IMR-90 (cell line): ENCODE results near the gene REPIN1. TPM values are rescaled to one million over a fixed set of nuclear protein-coding genes. Genes with fewer than 3 reads are reported as not detected.
A peak's percentile ranks its signal among the peaks of the same experiment; 100 is the strongest.

Source experiments
- ATAC-seq: fragments of 200-7000 bp; cut with Tn5 transposase; 2 replicates; pipeline ENCODE4 v1.9.1; 2020; ENCODE audit warnings: low read depth, mild to moderate bottlenecking, moderate library complexity
- BruUV-seq: library from RNA; stranded (reverse); fragments of 400-500 nt; replicated peaks from 2 replicates; lab custom pipeline; 2021; lab: Mats Ljungman, UMichigan
- CTCF ChIA-PET: fragments of 300-600 bp; formaldehyde crosslinking; extraction: SDS; loops from one replicate; lab custom pipeline; 2021; ENCODE audit warnings: antibody characterized with exemption; lab: Yijun Ruan, JAX
- POLR2A ChIA-PET: fragments of 300-600 bp; sonication (Branson Sonifier 250); formaldehyde crosslinking; loops from one replicate; lab custom pipeline; 2022; ENCODE audit warnings: antibody characterized with exemption; ENCODE audit not compliant: unreplicated experiment; lab: Charles Lee
- DNase-seq: peaks from one replicate; pipeline ENCODE4 v3.0.0; 2013
- H2AFZ ChIP-seq: replicated peaks from 2 replicates; pipeline ENCODE3; 2013; ENCODE audit warnings: low read length, mild to moderate bottlenecking; ENCODE audit not compliant: poor library complexity
- H2AK5ac ChIP-seq: 2 replicates; pipeline ENCODE4 v1.6.1; 2013; ENCODE audit warnings: low read depth, low read length, inconsistent platforms
- H2AK9ac ChIP-seq: replicated peaks from 2 replicates; pipeline ENCODE3; 2013; ENCODE audit warnings: mild to moderate bottlenecking, low read depth, low read length, moderate library complexity; ENCODE audit not compliant: poor library complexity
- H2BK120ac ChIP-seq: 2 replicates; pipeline ENCODE4 v1.6.1; 2013; ENCODE audit warnings: low read depth, low read length, inconsistent platforms
- H2BK15ac ChIP-seq: 3 replicates; pipeline ENCODE4 v1.6.1; 2013; ENCODE audit warnings: low read depth, low read length, inconsistent platforms
- H2BK20ac ChIP-seq: 2 replicates; pipeline ENCODE4 v1.6.1; 2013; ENCODE audit warnings: low read depth, mild to moderate bottlenecking, inconsistent platforms, low read length, moderate library complexity
- H2BK5ac ChIP-seq: 2 replicates; pipeline ENCODE4 v1.6.1; 2013; ENCODE audit warnings: mild to moderate bottlenecking, low read depth, low read length, inconsistent platforms; ENCODE audit not compliant: poor library complexity, severe bottlenecking
- H3K14ac ChIP-seq: replicated peaks from 2 replicates; pipeline ENCODE4 v1.6.1; 2013; ENCODE audit warnings: low read depth, low read length, inconsistent platforms
- H3K18ac ChIP-seq: 2 replicates; pipeline ENCODE4 v1.6.1; 2013; ENCODE audit warnings: low read depth, low read length, control low read depth
- H3K23ac ChIP-seq: 2 replicates; pipeline ENCODE4 v1.6.1; 2013; ENCODE audit warnings: low read depth, low read length, inconsistent platforms
- H3K27ac ChIP-seq: 2 replicates; pipeline ENCODE4 v1.5.1; 2013; ENCODE audit warnings: mild to moderate bottlenecking, control low read depth, low read length; ENCODE audit not compliant: insufficient read depth
- H3K27me3 ChIP-seq: 2 replicates; pipeline ENCODE4 v1.6.1; 2013; ENCODE audit warnings: low read length; ENCODE audit not compliant: control insufficient read depth, insufficient read depth
- H3K36me3 ChIP-seq: 2 replicates; pipeline ENCODE4 v1.6.1; 2013; ENCODE audit warnings: low read length, mixed read lengths; ENCODE audit not compliant: control insufficient read depth, insufficient read depth
- H3K4ac ChIP-seq: 2 replicates; pipeline ENCODE4 v1.6.1; 2013; ENCODE audit warnings: low read depth, low read length, inconsistent platforms
- H3K4me1 ChIP-seq: 2 replicates; pipeline ENCODE4 v1.6.1; 2013; ENCODE audit warnings: low read length, mixed read lengths; ENCODE audit not compliant: control insufficient read depth, insufficient read depth
- H3K4me2 ChIP-seq: 2 replicates; pipeline ENCODE4 v1.6.1; 2013; ENCODE audit warnings: low read depth, mild to moderate bottlenecking, control low read depth, low read length, moderate library complexity
- H3K4me3 ChIP-seq: 2 replicates; pipeline ENCODE4 v1.5.1; 2013; ENCODE audit warnings: low read depth, mild to moderate bottlenecking, control low read depth, low read length, moderate library complexity; ENCODE audit not compliant: insufficient read depth
- H3K56ac ChIP-seq: 2 replicates; pipeline ENCODE4 v1.6.1; 2013; ENCODE audit warnings: low read length, inconsistent platforms; ENCODE audit not compliant: insufficient read depth; ENCODE audit errors: extremely low read depth
- H3K79me1 ChIP-seq, 2 experiments: 2 replicates each; pipeline ENCODE4 v1.6.1; 2013; ENCODE audit warnings: low read length in 2 of 2, inconsistent platforms in 1 of 2, low read depth in 1 of 2
- H3K9ac ChIP-seq: 2 replicates; pipeline ENCODE4 v1.6.1; 2013; ENCODE audit warnings: low read depth, low read length, control low read depth
- H3K9me1 ChIP-seq: 2 replicates; pipeline ENCODE4 v1.6.1; 2013; ENCODE audit warnings: low read length, inconsistent platforms; ENCODE audit not compliant: insufficient read depth
- H3K9me3 ChIP-seq: 2 replicates; pipeline ENCODE4 v1.6.1; 2013; ENCODE audit warnings: low read length; ENCODE audit not compliant: control insufficient read depth, insufficient read depth
- H4K20me1 ChIP-seq: 2 replicates; pipeline ENCODE4 v1.6.1; 2013; ENCODE audit warnings: low read length, inconsistent platforms; ENCODE audit not compliant: insufficient read depth
- H4K5ac ChIP-seq: 2 replicates; pipeline ENCODE4 v1.6.1; 2013; ENCODE audit warnings: mild to moderate bottlenecking, low read depth, low read length, control low read depth
- H4K8ac ChIP-seq, 2 experiments: 2 replicates each; pipeline ENCODE4 v1.6.1; 2013; ENCODE audit warnings: low read depth in 2 of 2, low read length in 2 of 2, control low read depth in 1 of 2, inconsistent platforms in 1 of 2
- H4K91ac ChIP-seq: 2 replicates; pipeline ENCODE4 v1.6.1; 2013; ENCODE audit warnings: low read depth, low read length, inconsistent platforms; ENCODE audit not compliant: insufficient read depth
- BHLHE40 ChIP-seq: fragments of 150-350 bp; IDR thresholded peaks from 2 replicates; pipeline ENCODE4 v1.6.1; 2016; ENCODE audit warnings: mild to moderate bottlenecking, low read depth, low read length
- CEBPB ChIP-seq: IDR thresholded peaks from 2 replicates; pipeline ENCODE4 v1.6.1; 2012; ENCODE audit warnings: low read depth, low read length, improper control_type of control experiment
- CHD1 ChIP-seq: IDR thresholded peaks from 2 replicates; pipeline ENCODE4 v1.6.1; 2012; ENCODE audit warnings: low read depth, low read length, improper control_type of control experiment
- MAFK ChIP-seq: IDR thresholded peaks from 2 replicates; pipeline ENCODE4 v1.6.1; 2012; ENCODE audit warnings: low read depth, low read length, improper control_type of control experiment
- MAZ ChIP-seq: IDR thresholded peaks from 2 replicates; pipeline ENCODE4 v1.6.1; 2012; ENCODE audit warnings: low read depth, mild to moderate bottlenecking, low read length, improper control_type of control experiment, moderate library complexity, borderline replicate concordance
- MXI1 ChIP-seq: IDR thresholded peaks from 2 replicates; pipeline ENCODE4 v1.6.1; 2012; ENCODE audit warnings: low read depth, mild to moderate bottlenecking, low read length, moderate library complexity, borderline replicate concordance
- NFE2L2 ChIP-seq: fragments of 150-350 bp; IDR thresholded peaks from 2 replicates; pipeline ENCODE4 v1.6.1; 2016; ENCODE audit warnings: low read depth, mild to moderate bottlenecking, low read length
- POLR2A ChIP-seq: IDR thresholded peaks from 2 replicates; pipeline ENCODE4 v1.6.1; 2012; ENCODE audit warnings: mild to moderate bottlenecking, low read depth, low read length
- RAD21 ChIP-seq: IDR thresholded peaks from 2 replicates; pipeline ENCODE4 v1.6.1; 2012; ENCODE audit warnings: low read length, improper control_type of control experiment
- RCOR1 ChIP-seq: IDR thresholded peaks from 2 replicates; pipeline ENCODE4 v1.6.1; 2012; ENCODE audit warnings: mild to moderate bottlenecking, low read length, improper control_type of control experiment; ENCODE audit not compliant: insufficient replicate concordance
- SMC3 ChIP-seq: fragments of 150-350 bp; IDR thresholded peaks from 2 replicates; pipeline ENCODE4 v1.6.1; 2016; ENCODE audit warnings: low read depth, mild to moderate bottlenecking, antibody characterized with exemption, low read length, moderate library complexity
- WGBS, 2 experiments: methylation state at CpG; one replicate each; pipeline versions ENCODE4 v1.1.5 to v1.1.7; 2013; ENCODE audit warnings: missing lambda C conversion rate in 2 of 2; ENCODE audit not compliant: insufficient read length in 1 of 2; ENCODE audit errors: extremely low coverage in 2 of 2; 5-methylcytosine and 5-hydroxymethylcytosine counted together
- dilution Hi-C: fragments of 300-500 bp; cut with HindIII; formaldehyde crosslinking; loops from one replicate; pipeline ENCODE4 v1.14.3; 2018; ENCODE audit warnings: low sequenced_read_pairs; ENCODE audit not compliant: unreplicated experiment
- in situ Hi-C: fragments of 300-500 bp; cut with MboI; formaldehyde crosslinking; loops from 3 replicates; pipeline ENCODE4 v1.14.3; 2019; ENCODE audit warnings: low sequenced_read_pairs, inconsistent platforms, mixed read lengths
- intact Hi-C: fragments of 100-400 bp; cut with micrococcal nuclease; formaldehyde crosslinking; loops from 2 replicates; pipeline ENCODE4 v1.10.0; 2022
- polyA plus RNA-seq, 3 experiments: library from polyadenylated mRNA; depleted of rRNA; stranded (reverse); fragments of >200 nt; gene quantifications; 2 replicates each; pipeline ENCODE4 v1.2.3, GENCODE V29; 2012; ENCODE audit warnings: low replicate concordance in 1 of 3
- total RNA-seq: library from RNA; depleted of rRNA; stranded (reverse); fragments of >200 nt; gene quantifications from 2 replicates; pipeline ENCODE4 v1.2.3, GENCODE V29; 2012
- TF ChIP-seq, protein P1 (sequence below): fragments of 150-350 bp; IDR thresholded peaks from 2 replicates; pipeline ENCODE4 v1.6.1; 2017; ENCODE audit warnings: mild to moderate bottlenecking, antibody characterized with exemption, low read length, low read depth
- TF ChIP-seq, protein P2 (sequence below): fragments of 150-350 bp; IDR thresholded peaks from 2 replicates; pipeline ENCODE4 v1.6.1; 2016; ENCODE audit warnings: low read depth, mild to moderate bottlenecking, low read length, moderate library complexity, borderline replicate concordance
- TF ChIP-seq, protein P3 (sequence below): conservative IDR thresholded peaks from 2 replicates; pipeline ENCODE4 v1.5.1; 2012; ENCODE audit warnings: mild to moderate bottlenecking, low read depth, low read length, improper control_type of control experiment

REPIN1 gene
- total and polyA plus RNA-seq, 2 of the 4 experiments (the other 2 are of a cell fraction), result 19.4 to 50.6 TPM

DNA sequence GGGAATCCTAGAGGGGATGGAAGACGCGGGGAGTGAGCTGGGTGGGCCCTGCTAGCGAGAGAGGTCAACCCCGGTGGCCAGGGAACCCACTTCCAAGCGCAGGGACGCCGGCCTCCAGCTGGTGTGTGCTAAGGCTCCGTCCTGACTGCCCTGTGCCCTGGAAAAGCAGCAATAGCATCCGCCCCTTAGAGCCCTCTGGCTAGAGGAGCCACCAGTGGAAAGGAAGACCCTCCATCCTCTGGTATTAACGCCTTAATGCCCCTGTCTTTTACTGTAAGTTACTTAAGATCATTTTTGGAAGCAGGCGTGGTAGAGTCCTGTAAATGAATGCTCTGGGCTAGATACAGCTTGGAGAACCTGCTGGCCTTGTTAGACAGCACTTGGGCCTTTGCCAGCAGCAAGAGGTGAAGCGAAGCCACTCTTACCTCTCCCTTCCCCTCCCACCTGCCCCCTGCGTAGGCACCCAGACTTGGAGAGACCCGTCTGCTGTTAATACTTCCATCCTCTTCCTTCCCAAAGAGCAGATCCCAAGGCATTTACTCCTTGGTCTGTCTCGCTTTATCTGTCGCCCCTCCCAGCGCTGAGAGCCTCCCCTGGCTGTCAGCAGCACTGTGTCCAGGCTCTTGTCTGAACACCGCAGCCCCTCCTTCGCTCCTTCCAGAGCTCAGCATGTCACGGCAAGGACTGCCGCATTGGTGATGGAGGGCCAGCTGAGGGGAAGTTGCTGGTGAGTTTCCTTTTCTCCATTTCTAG lies 4.6 kb downstream of the REPIN1 start:
- dilution Hi-C loops, result no loop called here
- Histone ChIP-seq H3K9me3 (no peaks in the 10 kb centered on the region), H3K36me3 (peaks cover 38% of the 10 kb centered on the region), H3K27ac (no peak overlapping the region), H3K56ac (no peak overlapping the region), H4K91ac (no peak overlapping the region), H3K79me1 (peaks cover 21 to 48% of the 10 kb centered on the region in 2 experiments; a peak in 3 of 4 replicates), H3K9ac (no peak overlapping the region), H2AK5ac (no peak overlapping the region), H3K27me3 (no peaks in the 10 kb centered on the region), H4K20me1 (peaks cover 9% of the 10 kb centered on the region), H2AK9ac (peak overlapping the region; percentile 67), H3K9me1 (peaks cover 2% of the 10 kb centered on the region; the same call in 1 of the 2 replicates), H3K14ac (no peak overlapping the region), H4K5ac (no peak overlapping the region), H2AFZ (no peak overlapping the region), H3K4ac (no peak overlapping the region), H3K4me2 (no peak overlapping the region), H3K4me3 (no peak overlapping the region), H3K4me1 (peaks cover 20% of the 10 kb centered on the region), H3K18ac (no peak overlapping the region), H4K8ac (no peak overlapping the region), H2BK120ac (no peak overlapping the region), H2BK15ac (no peak overlapping the region), H3K23ac (no peak overlapping the region), H2BK20ac (no peak overlapping the region), H2BK5ac (no peak overlapping the region)
- DNase-seq, result no peak
- TF ChIP-seq CEBPB (no peak), SMC3 (no peak), CHD1 (no peak), BHLHE40 (no peak), MAZ (no peak), POLR2A (no peak), RCOR1 (no peak), MXI1 (no peak), RAD21 (no peak), NFE2L2 (no peak), MAFK (no peak)
- TF ChIP-seq, protein P1, sequence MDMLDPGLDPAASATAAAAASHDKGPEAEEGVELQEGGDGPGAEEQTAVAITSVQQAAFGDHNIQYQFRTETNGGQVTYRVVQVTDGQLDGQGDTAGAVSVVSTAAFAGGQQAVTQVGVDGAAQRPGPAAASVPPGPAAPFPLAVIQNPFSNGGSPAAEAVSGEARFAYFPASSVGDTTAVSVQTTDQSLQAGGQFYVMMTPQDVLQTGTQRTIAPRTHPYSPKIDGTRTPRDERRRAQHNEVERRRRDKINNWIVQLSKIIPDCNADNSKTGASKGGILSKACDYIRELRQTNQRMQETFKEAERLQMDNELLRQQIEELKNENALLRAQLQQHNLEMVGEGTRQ, result no peak
- TF ChIP-seq, protein P2, sequence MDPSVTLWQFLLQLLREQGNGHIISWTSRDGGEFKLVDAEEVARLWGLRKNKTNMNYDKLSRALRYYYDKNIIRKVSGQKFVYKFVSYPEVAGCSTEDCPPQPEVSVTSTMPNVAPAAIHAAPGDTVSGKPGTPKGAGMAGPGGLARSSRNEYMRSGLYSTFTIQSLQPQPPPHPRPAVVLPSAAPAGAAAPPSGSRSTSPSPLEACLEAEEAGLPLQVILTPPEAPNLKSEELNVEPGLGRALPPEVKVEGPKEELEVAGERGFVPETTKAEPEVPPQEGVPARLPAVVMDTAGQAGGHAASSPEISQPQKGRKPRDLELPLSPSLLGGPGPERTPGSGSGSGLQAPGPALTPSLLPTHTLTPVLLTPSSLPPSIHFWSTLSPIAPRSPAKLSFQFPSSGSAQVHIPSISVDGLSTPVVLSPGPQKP, result no peak
- TF ChIP-seq, protein P3, sequence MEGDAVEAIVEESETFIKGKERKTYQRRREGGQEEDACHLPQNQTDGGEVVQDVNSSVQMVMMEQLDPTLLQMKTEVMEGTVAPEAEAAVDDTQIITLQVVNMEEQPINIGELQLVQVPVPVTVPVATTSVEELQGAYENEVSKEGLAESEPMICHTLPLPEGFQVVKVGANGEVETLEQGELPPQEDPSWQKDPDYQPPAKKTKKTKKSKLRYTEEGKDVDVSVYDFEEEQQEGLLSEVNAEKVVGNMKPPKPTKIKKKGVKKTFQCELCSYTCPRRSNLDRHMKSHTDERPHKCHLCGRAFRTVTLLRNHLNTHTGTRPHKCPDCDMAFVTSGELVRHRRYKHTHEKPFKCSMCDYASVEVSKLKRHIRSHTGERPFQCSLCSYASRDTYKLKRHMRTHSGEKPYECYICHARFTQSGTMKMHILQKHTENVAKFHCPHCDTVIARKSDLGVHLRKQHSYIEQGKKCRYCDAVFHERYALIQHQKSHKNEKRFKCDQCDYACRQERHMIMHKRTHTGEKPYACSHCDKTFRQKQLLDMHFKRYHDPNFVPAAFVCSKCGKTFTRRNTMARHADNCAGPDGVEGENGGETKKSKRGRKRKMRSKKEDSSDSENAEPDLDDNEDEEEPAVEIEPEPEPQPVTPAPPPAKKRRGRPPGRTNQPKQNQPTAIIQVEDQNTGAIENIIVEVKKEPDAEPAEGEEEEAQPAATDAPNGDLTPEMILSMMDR, result no peak
- ATAC-seq, result no peak
- in situ Hi-C loops, result no loop called here
- 91% methylated on average over 6 of the region's 21 CpGs; no CpG with 5 or more reads in 1 of the 2 experiments for WGBS, 2 experiments
- ChIA-PET POLR2A (no interaction called here), CTCF (no interaction called here)
- BruUV-seq, result TSS peak; percentile 43
- intact Hi-C loops, result no loop called here
